Measurements from ENCODE around the gene CALHM1.

CALHM1 gene

DNA sequence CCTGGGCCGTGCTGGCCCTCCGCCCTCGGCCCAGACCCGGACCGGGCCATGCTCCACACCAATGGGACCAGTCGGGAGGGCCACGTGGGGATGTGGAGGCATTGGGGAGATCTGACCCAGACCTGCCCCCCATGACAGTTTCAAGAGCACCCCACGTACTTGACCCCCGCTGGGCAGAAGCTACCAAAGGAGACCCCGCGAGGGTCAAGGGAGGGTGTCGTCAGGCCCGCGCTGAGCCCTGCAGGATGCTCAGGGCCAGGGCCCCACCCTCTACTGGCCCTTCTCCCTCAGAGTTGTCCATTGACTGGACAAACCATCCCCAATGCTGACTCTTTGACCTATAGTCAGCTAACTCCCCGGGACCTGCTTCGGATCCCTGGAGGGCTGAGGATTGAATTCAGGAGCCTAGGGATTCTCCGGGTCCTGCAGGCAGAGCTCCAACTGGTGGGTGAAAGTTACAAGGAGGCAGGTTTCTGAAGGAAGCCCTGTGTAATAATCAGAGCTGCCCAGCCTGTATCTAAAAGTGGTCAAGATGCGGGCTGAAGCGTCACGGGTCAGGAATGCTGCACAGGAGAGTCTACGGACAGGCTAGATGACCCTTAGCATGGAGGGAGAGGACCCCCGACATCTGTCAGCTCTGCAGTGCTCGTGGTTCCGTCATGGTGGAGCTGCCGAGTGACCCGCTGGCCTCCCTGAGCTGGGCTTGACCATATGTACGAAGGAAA, 6.0 kb downstream of the CALHM1 start:
- no peak for DNase-seq

DNA sequence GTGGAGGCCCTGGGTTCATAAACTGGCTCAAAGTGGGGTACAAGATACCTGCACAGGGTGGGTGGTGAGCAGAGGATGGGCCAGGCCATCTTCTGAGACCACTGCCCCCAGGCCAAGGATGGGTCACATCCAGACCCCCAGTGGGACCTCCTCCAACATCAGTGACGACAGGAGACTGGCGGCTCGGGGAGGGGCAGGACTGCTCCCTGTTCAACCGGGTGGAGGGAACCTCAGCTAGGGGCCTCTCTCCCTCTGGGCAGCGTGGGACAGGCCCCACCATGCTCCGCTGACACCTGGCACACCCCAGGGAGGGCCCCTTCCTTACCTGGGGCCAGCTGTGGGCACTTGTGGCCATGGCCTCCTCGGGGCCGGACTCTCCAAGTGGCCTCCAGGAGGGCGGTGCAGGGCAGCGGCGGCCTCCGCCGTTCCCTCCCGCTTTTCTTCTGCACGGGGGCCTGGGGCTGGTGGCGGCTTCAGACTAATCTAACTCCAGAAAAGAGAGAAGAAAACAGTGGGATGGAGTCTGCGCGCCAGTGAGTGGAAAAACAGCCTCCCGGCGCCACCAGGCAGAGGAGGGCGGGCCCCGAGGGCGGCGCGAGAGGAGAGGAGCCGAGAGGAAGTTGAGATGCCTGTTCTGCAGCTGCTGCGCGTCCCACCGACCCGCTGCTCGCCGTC, 6.7 kb downstream of the CALHM1 start, which contains the start of gene CALHM2:
Gene CALHM2 (minus strand): TSS at position 540 of the 675 bp plus-strand sequence. CDS start 2,429 bp downstream, outside the sequence.
- no peak for DNase-seq

DNA sequence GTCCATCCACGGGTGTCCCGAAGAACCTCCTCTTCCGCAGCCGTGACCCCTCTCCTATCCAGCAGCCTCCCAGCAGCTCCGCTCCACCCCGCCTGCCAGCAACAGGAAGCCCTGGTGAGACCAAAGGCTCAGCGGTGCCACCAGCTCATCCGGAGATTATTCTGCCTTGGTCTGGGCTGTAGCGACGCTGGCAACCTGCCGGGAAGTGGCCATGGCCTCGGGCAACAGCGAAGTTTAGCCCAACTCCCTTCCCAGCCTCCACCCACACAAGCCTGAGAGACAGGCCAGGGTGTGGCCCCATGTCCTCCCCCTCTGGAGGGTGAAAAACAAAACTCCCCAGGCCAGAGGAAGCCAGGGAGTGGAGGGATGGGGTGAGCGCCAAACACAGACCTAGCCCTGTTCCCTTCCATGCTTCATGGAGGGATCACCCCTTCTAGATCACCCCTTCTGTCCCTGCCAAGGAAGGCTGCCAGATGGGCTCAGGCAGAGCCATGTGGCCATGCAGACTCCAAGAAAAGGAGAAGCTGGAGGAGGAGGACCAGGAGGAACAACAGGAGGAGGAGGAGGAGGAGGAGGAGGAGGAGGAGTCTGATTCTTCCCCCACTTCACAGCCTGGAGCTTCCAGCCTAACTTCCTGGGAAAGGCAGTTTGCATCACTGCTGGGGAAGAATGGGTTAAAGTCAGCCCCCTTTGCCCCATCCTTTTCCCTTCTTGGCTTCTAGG, 7.4 kb downstream of the CALHM1 start:
- DNase-seq, result no peak

DNA sequence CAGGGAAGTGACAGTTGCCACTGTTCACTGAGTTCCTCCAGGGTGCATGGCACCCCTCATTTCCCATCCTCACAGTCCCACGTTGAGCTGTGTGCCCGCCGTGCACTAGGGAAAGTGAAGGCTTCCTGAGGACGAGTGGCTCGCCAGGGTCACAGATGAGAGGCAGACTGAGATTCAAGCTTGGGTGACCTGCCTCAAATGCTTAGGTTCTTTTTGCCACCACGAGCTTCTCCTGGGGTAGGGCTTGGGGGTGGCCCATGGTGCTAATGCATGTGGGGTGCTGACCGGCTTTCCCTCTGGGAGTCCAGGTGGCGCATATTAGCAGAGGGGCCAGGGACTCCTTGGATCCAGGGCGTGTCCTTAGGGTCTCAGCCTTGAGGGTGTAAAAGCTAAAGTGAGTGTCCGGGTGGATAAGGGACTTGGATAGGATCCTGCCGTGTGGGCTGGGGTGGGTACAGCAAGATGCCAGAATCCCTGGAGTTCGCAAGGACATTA, 8.5 kb downstream of the CALHM1 start:
- DNase-seq, result no peak

DNA sequence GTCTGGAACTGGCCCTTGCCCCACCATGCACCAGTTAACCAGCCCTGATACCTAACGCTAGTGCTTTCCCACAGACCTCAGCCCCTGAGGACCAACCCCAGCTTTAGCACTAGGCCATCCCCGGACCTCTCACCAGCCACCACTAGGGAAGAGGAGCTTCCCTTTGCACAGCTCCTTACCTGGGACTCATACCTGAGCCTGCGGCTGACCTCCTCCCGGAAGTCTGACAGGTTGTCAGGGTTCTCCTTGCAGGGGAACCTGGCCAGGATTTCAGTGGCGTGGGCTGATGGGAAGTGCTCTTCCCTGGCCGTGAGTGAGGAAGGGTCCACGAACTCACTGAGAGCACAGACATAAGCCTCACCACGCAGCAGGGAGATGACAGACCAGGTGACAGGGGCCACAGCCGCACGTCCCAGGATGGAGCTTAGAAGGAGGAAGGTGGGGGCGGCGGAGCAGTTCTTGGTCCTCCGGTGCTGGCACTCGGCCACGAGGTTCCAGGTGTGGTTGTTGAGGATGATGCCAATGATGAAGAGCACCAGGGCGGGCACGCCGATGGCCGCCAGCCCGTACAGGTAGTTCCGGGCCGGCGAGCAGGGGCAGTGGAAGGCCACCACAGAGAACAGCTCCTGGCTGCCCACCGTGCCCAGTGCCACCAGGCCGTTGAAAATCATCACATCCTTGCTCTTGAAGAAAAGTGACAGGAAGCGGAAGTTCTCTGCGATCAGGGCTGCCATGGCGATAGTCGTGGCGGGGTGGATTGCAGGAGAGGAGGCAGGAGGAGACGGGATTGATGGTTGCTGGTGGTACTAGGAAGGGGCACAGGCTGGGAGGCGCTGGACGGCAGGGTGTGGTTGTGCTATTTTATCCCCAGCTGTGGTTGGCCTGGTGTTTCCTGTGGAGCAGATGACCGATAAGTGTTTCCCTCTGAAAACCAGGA, 9.2 kb downstream of the CALHM1 start:
- DNase-seq, result no peak

DNA sequence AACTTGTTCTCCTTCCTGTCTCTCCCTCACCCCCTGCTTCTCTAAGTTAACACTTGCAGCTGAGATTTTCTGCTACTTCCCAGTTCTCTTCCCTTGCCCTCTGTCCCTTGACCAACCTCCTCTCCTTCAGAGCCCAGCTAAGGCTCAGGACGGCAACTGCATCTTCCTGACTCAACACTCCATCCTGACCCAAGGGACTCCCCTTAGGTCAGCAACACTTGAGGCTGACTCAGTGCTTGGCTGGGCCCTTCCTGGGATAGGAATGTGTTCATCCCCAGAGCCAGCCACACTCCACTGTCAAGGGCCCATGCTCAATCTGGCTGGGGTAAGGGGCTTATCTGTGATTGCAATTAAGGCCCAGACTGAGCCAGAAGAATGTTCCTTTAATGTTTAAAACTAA, 10.0 kb downstream of the CALHM1 start:
- no peak for DNase-seq

DNA sequence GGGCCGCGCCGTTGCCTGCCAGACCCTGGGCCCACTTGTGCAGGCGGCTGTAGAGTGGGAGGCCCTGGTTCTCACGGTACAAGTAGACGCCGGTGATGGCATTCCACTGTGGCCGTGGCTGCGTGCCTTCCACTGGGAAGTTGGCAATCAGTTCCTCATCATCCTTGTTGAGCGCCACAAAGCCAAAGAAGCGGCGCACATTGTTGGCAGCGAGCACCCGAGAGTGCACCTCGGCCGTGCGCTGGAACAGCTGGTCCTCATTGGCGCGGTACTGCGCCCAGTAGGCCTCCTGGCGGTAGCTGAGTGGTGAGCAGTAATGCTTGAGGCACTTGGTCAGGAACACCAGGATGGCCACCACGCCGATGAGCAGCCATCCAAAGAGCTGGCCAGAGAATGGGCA, 11.5 kb downstream of the CALHM1 start:
- DNase-seq, result no peak

DNA sequence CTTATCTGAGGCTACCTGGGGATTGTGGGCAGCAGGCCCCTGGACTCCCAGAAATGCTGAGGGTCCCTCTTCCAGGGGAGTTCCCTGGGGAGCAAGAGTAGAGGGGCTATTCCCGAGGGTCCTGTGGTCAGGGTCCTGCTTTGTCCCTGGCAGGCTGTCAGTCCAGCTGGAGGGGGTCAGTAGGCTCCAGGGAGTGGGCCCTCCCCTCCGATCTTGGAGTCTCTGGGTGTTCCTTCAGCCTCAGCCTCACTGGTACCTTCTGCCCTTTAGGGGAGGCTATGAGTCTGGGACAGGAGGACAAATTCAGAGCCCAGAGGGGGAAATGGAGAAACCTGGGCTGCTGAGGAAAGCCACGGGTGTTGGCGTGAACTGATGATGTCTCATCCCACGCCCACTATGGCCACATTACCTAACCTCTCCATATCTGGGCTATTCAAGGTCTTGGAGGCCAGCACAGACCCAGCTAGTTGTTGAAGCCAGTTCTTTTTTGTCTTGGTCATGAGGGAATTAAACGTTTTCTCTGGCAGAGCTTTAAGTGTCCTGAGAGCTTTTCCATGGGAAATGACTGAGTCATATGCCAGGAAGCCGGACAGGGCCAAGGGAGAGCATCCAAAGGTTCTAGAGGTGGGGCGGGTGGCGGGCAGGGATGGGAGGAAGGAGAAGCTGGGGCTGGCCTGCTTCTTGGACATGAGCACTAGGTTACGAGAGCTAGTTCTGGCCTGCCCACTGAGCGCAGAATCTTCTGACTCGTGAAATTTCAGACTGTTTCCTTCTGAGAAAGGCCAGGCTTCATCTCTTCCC, 12.7 kb downstream of the CALHM1 start:
- DNase-seq, result no peak

DNA sequence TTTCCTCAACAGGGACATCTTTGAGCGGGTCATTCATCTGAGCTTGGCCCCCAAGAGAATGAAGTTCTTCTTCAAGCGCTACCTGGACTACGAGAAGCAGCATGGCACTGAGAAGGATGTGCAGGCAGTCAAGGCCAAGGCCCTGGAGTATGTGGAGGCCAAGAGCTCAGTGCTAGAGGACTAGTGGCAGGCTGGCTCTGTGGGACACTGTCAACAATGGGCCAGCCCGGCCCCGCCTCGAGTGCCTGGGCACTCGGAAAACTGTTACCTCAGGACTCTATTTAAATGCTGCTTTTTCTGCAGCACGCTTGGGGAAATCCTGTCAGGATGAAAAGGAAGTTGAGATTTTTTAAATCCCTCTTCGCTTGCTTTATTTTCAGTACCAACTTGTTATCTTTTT, 13.3 kb downstream of the CALHM1 start:
- no peak for DNase-seq

DNA sequence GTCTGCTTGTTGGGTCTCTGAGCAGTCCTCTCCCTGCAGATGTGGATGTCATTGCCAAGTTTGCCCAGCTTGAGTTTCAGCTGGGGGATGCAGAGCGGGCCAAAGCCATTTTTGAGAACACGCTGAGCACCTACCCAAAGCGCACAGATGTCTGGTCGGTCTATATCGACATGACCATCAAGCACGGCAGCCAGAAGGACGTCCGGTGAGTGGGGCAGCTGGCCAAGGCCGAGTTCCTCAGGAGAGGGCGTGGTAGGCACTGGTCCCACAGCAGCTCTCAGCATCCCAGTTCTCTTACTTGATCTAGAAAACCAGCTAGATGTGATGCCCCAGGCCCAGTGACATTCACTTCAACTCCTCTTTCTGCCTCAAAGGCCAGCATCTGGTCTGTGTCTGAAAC, 14.2 kb downstream of the CALHM1 start:
- DNase-seq, result no peak

DNA sequence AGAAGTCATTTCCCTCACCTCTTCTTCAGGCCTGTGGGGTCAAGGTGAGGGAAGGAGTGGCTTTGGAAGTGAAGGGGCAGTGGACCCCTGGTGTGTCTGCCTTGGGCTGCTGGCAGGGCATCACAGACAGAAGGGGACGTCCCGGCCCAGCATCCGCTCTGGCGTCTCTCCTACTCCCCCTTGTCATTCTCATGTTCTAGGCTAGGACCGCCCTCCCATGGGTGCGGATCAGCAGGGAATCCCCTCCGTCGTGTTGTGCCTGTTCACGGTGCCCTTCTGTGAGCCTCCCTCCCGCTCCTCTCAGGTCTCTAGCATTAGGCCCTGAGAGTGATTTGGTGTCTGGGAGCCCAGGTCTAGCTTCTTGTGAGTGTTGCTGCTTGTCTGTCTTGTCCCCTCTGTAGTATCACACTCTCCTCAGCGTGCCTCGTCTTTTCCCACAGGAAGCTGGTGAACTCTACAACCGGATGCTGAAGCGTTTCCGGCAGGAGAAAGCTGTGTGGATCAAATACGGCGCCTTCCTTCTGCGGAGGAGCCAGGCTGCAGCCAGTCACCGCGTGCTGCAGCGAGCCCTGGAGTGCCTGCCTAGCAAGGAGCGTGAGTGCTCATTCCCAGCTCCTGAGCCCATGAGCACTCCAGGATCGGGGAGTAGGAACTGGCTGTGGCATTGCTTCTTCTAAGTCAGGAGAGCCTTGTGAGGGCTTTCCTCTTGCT, 15.1 kb downstream of the CALHM1 start:
- no peak for DNase-seq

DNA sequence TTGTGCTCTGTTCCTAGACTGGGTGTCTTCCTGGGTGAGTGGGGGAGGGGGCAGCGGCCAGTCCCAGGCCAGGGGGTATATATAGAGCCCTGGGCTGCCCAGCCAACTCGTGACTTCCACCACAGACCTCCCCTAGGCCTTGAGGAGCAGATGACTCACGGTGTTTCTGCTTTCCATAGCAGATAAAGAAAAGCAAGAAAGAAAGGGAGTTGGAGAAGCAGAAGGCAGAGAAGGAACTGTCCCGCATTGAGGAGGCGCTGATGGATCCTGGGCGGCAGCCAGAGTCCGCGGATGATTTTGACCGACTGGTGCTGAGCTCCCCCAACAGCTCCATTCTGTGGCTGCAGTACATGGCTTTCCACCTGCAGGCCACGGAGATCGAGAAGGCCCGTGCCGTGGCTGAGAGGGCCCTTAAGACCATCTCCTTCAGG, 16.7 kb downstream of the CALHM1 start:
- DNase-seq, result no peak

DNA sequence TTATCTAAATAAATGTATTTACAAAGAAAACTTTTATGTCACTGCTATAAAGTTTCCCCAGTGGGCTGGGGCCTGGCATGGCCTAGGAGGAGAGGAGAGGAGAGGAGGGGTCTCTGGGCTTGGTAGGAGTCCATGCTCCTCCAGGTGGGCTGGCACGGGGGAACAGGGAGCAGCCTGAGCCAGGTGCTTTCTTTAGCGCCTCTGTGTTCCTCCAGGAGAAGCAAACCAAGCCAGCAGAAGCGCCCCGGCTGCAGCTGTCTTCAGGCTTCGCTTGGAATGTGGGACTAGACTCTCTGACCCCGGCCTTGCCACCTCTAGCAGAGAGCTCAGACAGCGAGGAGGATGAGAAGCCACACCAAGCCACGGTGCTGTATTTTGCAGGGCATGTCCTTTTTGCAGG, 17.1 kb downstream of the CALHM1 start:
- DNase-seq, result no peak

DNA sequence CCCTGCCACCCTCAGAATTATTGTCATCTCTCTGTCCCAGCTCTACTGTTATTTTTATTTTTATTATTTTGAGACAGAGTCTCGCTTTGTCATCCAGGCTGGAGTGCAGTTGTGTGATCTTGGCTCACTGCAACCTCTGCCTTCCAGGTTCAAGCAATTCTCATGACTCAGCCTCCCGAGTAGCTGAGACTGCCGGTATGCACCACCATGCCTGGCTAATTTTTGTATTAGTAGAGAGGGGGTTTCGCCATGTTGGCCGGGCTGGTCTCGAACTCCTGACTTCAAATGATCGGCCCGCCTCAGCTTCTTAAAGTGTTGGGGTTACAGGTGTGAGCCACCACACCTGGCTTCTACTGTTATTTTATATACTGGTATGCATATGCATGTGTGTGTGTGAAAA, 17.5 kb downstream of the CALHM1 start:
- DNase-seq, result no peak

DNA sequence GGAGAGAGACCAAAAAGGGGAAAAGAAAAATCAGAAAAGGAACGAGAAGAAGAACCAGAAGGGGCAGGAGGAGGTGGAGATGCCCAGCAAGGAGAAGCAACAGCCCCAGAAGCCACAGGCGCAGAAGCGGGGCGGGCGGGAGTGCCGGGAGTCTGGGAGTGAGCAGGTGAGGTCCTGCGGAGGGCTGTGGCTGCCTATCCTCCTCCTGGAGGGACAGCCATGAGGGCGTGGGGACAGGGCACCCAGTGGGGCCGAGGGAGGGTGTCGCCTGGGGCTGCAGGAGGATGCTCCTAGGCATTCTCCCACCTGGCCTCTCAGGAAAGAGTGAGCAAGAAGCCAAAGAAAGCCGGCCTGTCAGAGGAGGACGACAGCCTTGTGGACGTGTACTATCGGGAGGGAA, 18.3 kb downstream of the CALHM1 start:
- no peak for DNase-seq

DNA sequence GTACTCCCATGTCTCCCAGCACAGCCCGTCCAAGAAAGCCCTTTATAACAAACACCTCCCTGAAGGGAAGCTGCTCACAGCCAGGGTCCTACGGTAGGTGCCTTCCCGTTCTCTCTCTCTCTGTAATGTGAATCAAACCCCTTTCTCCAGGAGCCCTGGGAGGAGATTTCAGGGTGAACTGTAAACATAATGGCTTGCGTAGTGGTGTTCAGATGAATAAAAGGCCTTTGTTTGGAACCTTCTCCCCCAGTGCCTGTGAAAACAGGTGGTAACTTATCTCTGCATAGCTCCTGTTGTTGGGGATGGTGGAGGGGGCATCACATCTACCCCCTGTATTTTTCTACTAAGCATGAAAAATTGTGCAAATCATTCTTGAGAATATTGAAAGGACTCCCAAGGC, 18.9 kb downstream of the CALHM1 start:
- no peak for DNase-seq

DNA sequence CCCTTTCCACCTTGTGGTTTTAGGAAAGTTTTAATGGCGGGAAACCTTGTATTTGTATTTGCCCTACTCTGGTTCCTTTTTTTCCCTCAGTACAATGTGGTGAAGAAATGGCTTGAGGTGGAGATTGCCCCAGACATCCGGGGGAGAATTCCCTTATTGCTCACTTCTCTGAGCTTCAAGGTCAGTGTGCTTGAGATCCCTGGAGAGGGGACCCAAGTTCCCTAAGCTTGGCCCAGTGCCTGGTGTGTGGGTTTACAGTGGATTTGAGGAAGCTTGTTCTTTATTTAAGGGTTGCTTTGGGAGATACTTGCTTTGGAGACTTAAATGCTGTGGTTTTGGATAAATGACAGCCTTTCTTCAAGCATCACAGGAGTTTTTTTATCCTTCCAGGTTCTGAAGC, 24.8 kb downstream of the CALHM1 start:
- DNase-seq, result no peak

DNA sequence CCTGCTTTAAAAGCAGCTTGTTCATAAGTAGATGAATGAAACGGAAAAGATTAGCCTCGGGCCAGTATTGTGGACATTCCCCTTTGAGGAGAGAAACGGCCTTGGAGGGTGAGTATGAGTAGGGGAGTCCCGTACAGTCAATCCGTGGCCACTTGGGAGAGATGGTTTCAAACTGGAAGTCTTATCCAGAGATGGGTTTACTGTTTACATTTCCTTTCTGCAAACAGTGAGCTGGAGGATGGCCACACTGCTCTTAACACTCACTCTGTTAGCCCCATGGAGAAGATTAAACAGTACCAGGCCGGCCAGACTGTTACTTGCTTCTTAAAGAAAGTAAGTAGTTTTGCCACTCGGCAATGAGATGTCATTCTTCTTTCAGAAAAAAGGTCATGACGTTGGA, 26.8 kb downstream of the CALHM1 start:
- DNase-seq, result no peak

DNA sequence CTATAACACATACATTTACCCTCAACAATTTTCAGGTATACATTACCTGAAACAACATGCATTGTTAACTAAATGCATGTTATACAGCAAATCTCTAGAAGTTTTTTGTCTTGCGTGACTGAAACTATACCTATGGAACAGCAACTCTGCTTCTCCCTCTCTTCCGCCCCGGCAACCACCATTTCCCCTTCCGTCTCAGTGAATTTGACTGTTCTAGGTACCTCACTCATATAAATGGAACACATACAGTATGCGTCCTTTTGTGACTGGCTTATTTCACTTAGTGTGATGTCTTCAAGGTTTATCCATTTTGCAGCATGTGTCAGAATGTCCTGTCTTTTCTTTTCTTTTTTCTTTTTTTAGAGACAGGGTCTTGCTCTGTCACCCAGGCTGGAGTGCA, 29.1 kb downstream of the CALHM1 start:
- no peak for DNase-seq

DNA sequence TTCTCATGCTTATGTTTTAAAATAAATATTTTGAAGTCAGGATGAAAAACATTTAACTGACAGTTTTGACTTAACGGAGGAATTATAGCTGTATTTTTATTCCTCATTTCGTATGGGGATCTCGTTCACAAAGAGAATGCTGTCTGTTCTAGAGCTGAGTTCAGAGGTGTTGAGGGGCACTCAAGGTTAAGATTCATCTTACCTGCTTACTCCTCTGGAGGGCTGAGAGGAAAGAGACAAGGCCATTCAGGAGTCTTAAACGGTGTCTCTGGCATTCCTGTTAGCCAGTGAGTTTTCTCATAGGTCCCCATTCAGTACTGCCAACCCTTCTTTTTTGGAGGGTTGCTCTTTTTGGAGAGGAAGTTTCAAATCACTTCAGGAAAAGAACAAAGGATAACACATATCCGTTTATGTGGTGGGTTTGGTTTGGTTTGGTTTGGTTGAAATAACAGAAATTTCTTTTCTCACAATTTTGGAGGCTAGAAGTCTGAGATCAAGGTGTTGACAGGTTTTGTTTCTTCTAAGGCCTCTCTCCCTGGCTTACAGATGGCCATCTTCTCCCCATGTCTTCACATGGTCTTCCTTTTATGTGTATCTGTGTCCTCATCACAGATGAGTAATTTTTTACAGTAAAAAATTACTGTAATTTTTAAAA, 29.6 kb downstream of the CALHM1 start:
- DNase-seq, result no peak

DNA sequence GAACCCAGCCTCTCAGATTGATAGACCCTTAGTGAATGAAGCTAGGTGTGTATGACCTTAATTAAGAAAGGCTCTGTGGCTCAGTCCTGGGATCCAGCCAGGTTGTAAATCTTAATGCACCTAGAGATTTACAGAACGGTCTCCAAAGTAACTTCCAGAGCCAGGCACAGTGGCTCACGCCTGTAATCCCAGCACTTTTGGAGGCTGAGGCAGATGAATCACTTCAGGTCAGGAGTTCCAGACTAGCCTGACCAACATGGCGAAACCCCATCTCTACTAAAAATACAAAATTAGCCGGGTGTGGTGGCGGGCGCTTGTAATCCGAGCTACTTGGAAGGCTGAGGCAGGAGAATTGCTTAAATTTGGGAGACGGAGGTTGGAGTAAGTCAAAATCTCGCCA, 30.8 kb downstream of the CALHM1 start:
- DNase-seq, result no peak

All from NCI-H2029 treated with DMSO at 0.1 percent for 48 hours (cell line).